Astrocyte of the cerebellum (primary cell): ENCODE measurements around the gene AOPEP.
"Not testable (repeated sequence)": the region's sequence is repeated elsewhere in the genome, so short reads cannot be mapped to it uniquely, and the experiment has no call there.

Source experiments
- DNase-seq: peaks from one replicate; pipeline ENCODE4 v3.0.0-alpha.2; 2011; ENCODE audit warnings: low read depth
- H3K4me3 ChIP-seq: 2 replicates; pipeline ENCODE4 v1.5.1; 2011; ENCODE audit warnings: mild to moderate bottlenecking, low read depth, low read length, moderate library complexity
- CTCF ChIP-seq: IDR thresholded peaks from 2 replicates; pipeline ENCODE4 v1.5.1; 2012; ENCODE audit warnings: low read length, low read depth, moderate library complexity, mild to moderate bottlenecking; ENCODE audit errors: missing control alignments
- in situ Hi-C: cut with HindIII; loops from 2 replicates; pipeline ENCODE4 v1.10.0; 2017; ENCODE audit warnings: low sequenced_read_pairs

The AOPEP gene

GRCh38 chr9:94837404-94837803 is 110.9 kb downstream of the AOPEP start:
- no peak overlapping the region for H3K4me3 ChIP-seq
- no peak for TF ChIP-seq CTCF
- in situ Hi-C loops, result no loop called here
- DNase-seq, result no peak

GRCh38 chr9:94839398-94839797 is 112.9 kb downstream of the AOPEP start:
- DNase-seq, result no peak
- H3K4me3 ChIP-seq, result no peak overlapping the region
- in situ Hi-C loops, result no loop called here
- no peak for TF ChIP-seq CTCF

- no peak for DNase-seq
- in situ Hi-C loops, result no loop called here
- H3K4me3 ChIP-seq, result no peak overlapping the region
- no peak for TF ChIP-seq CTCF
Measured at GRCh38 chr9:94840738-94841137, 114.2 kb downstream of the AOPEP start.

GRCh38 chr9:94843134-94843533 is 116.6 kb downstream of the AOPEP start:
- no peak for DNase-seq
- no peak overlapping the region for H3K4me3 ChIP-seq
- in situ Hi-C loops, result no loop called here

GRCh38 chr9:94846739-94847138 is 120.2 kb downstream of the AOPEP start:
- no peak overlapping the region for H3K4me3 ChIP-seq
- DNase-seq, result no peak
- in situ Hi-C loops, result no loop called here
- TF ChIP-seq CTCF, result no peak

More at GRCh38 chr9:94843134-94843533, 116.6 kb downstream of the AOPEP start:
- TF ChIP-seq CTCF, result no peak

- in situ Hi-C loops, result no loop called here
- no peak overlapping the region for H3K4me3 ChIP-seq
- no peak for DNase-seq
- TF ChIP-seq CTCF, result no peak
Measured at GRCh38 chr9:94847486-94847885, 121.0 kb downstream of the AOPEP start.

GRCh38 chr9:94848791-94849190 is 122.3 kb downstream of the AOPEP start:
- in situ Hi-C loops, DNase-seq, H3K4me3 ChIP-seq: not testable (repeated sequence)
